PFSK-1 (cell line): Measurements from ENCODE around the gene POGZ.

Experiments used
- POLR2AphosphoS5 ChIP-seq: IDR thresholded peaks from 2 replicates; pipeline ENCODE4 v1.6.1; 2012; ENCODE audit warnings: low read depth, mild to moderate bottlenecking, control low read depth, low read length, moderate library complexity
- REST ChIP-seq, 2 experiments: IDR thresholded peaks; 2 replicates each; pipeline versions ENCODE4 v1.6.1 to v1.8.0; 2011 to 2012; ENCODE audit warnings: low read depth in 2 of 2, low read length in 2 of 2, control low read depth in 1 of 2, inconsistent platforms in 1 of 2, mild to moderate bottlenecking in 1 of 2, moderate library complexity in 1 of 2; ENCODE audit not compliant: insufficient read depth in 1 of 2
- SIN3A ChIP-seq: IDR thresholded peaks from 2 replicates; pipeline ENCODE4 v1.6.1; 2012; ENCODE audit warnings: mild to moderate bottlenecking, low read length, moderate library complexity, borderline replicate concordance; ENCODE audit not compliant: insufficient read depth
- TAF1 ChIP-seq: IDR thresholded peaks from 2 replicates; pipeline ENCODE4 v1.6.1; 2012; ENCODE audit warnings: low read length, control low read depth, borderline replicate concordance; ENCODE audit not compliant: insufficient read depth

GRCh38 chr1:151475175-151475574 lies 15.9 kb upstream of the POGZ start:
- TF ChIP-seq POLR2AphosphoS5 (no peak), TAF1 (no peak), SIN3A (no peak), REST (IDR thresholded peaks at IDR 0.05; ENCODE audit: insufficient read depth in 1 of 2, low read depth in 2 of 2, low read length in 2 of 2) (no peak)
